ENCODE data around the gene IFITM5.
"Not testable (repeated sequence)": the region's sequence is repeated elsewhere in the genome, so short reads cannot be mapped to it uniquely, and the experiment has no call there.

IFITM5 gene

GRCh38 chr11:327581-327923, 28.2 kb upstream of the IFITM5 start:
- DNase-seq = no peak

GRCh38 chr11:326842-327580, 27.7 kb upstream of the IFITM5 start:
- peak; percentile 69 for DNase-seq

GRCh38 chr11:326592-326841, 27.2 kb upstream of the IFITM5 start:
- no peak for DNase-seq

- no peak for DNase-seq
Observed at GRCh38 chr11:325796-326591, 26.7 kb upstream of the IFITM5 start.

GRCh38 chr11:324593-325517, 25.5 kb upstream of the IFITM5 start:
- not testable (repeated sequence) for DNase-seq

GRCh38 chr11:324156-324555, 24.8 kb upstream of the IFITM5 start:
- DNase-seq = no peak

GRCh38 chr11:319888-320273, 20.6 kb upstream of the IFITM5 start:
- not testable (repeated sequence) for DNase-seq

- not testable (repeated sequence) for DNase-seq
Observed at GRCh38 chr11:319121-319887, 20.0 kb upstream of the IFITM5 start.

- not testable (repeated sequence) for DNase-seq
Observed at GRCh38 chr11:318405-319120, 19.2 kb upstream of the IFITM5 start.

- not testable (repeated sequence) for DNase-seq
Observed at GRCh38 chr11:317668-318404, 18.5 kb upstream of the IFITM5 start.

GRCh38 chr11:316891-317301, 17.6 kb upstream of the IFITM5 start:
- no peak for DNase-seq

GRCh38 chr11:316031-316701, 16.8 kb upstream of the IFITM5 start:
- peak; percentile 40 for DNase-seq

GRCh38 chr11:315516-315994, 16.2 kb upstream of the IFITM5 start:
- no peak for DNase-seq

- DNase-seq = no peak
Observed at GRCh38 chr11:315051-315481, 15.7 kb upstream of the IFITM5 start.

- not testable (repeated sequence) for DNase-seq
Observed at GRCh38 chr11:314554-314875, 15.2 kb upstream of the IFITM5 start.

GRCh38 chr11:313787-314553, 14.6 kb upstream of the IFITM5 start, which contains the start of gene IFITM1:
Gene IFITM1 (plus strand): TSS chr11:314040. CDS start chr11:314171, 131 bp downstream.
- DNase-seq = peak; percentile 74

- no peak for DNase-seq
Observed at GRCh38 chr11:313304-313786, 14.0 kb upstream of the IFITM5 start.

- no peak for DNase-seq
Observed at GRCh38 chr11:312092-312816, 12.9 kb upstream of the IFITM5 start.

Data from central memory CD4-positive, alpha-beta T cell (primary cell).